ENCODE data around the gene B4GALNT2.

B4GALNT2 gene

GRCh38 chr17:49213399-49213798 lies 80.8 kb downstream of the B4GALNT2 start:
- TF ChIP-seq Cebpa-rat (IDR thresholded peaks at IDR 0.05) = no peak
- Histone ChIP-seq H3K4me3 (no peak overlapping the region; a peak in 1 of 20 replicates), H3K27me3 (no peaks in the 10 kb centered on the region), H3K4me2 (peak overlapping the region; percentile 79 to 99 (median 95)), H3K27ac (no peak overlapping the region), H4K20me1 (no peaks in the 10 kb centered on the region), H3K9me3 (replicated peaks in 1 of 11) (no peaks in the 10 kb centered on the region), H3K36me3 (peaks cover 0 to 4% (median 0%) of the 10 kb centered on the region in 11 experiments; a peak in 1 of 22 replicates), H3K9ac (no peak overlapping the region), H3K4me1 (peaks cover 97 to 100% (median 100%) of the 10 kb centered on the region in 10 experiments)

GRCh38 chr17:49213847-49214246 lies 81.3 kb downstream of the B4GALNT2 start:
- Histone ChIP-seq H4K20me1 (no peaks in the 10 kb centered on the region), H3K36me3 (peaks cover 0 to 4% (median 0%) of the 10 kb centered on the region in 11 experiments; a peak in 1 of 22 replicates), H3K4me2 (peak overlapping the region; percentile 79 to 99 (median 95)), H3K9me3 (replicated peaks in 1 of 11) (no peaks in the 10 kb centered on the region), H3K27ac (0 out of 22 replicates have a peak overlapping the region, but pooled peaks of 1 of the 11 experiments have one; percentile 6), H3K9ac (no peak overlapping the region), H3K27me3 (no peaks in the 10 kb centered on the region), H3K4me3 (no peak overlapping the region), H3K4me1 (peaks cover 99 to 100% (median 100%) of the 10 kb centered on the region in 10 experiments)
- no peak for TF ChIP-seq Cebpa-rat (IDR thresholded peaks at IDR 0.05)

GRCh38 chr17:49214676-49215360 lies 82.2 kb downstream of the B4GALNT2 start:
- Histone ChIP-seq H4K20me1 (no peaks in the 10 kb centered on the region), H3K27ac (peak overlapping the region in 5 of 11 experiments; percentile 55 to 90 (median 89); a peak in 6 of 22 replicates), H3K27me3 (no peaks in the 10 kb centered on the region), H3K4me2 (peak overlapping the region; percentile 86 to 99 (median 95); a peak in 17 of 22 replicates), H3K9ac (peak overlapping the region in 2 of 11 experiments; percentile 3 to 28; a peak in 2 of 22 replicates), H3K9me3 (replicated peaks in 1 of 11) (no peaks in the 10 kb centered on the region), H3K36me3 (peaks cover 0 to 9% (median 0%) of the 10 kb centered on the region in 11 experiments; a peak in 4 of 22 replicates), H3K4me3 (no peak overlapping the region), H3K4me1 (peaks cover 98 to 100% (median 100%) of the 10 kb centered on the region in 10 experiments)
- no peak for TF ChIP-seq Cebpa-rat (IDR thresholded peaks at IDR 0.05)

- H3K9ac ChIP-seq = peak overlapping the region in 7 of 11 experiments; percentile 26 to 58 (median 48); a peak in 12 of 22 replicates
- no peaks in the 10 kb centered on the region for H3K9me3 ChIP-seq (replicated peaks in 1 of 11)
- peaks cover 81 to 90% (median 89%) of the 10 kb centered on the region in 10 experiments for H3K4me1 ChIP-seq
- TF ChIP-seq Cebpa-rat (IDR thresholded peaks at IDR 0.05) = no peak
- H3K36me3 ChIP-seq = peaks cover 0 to 18% (median 0%) of the 10 kb centered on the region in 11 experiments; a peak in 5 of 22 replicates
- peak overlapping the region in 5 of 10 experiments; percentile 6 to 36 (median 27); a peak in 4 of 20 replicates for H3K4me3 ChIP-seq
- peak overlapping the region; percentile 86 to 99 (median 95) for H3K4me2 ChIP-seq
- no peaks in the 10 kb centered on the region for H4K20me1 ChIP-seq
- peaks cover 0 to 2% (median 0%) of the 10 kb centered on the region in 11 experiments; a peak in 4 of 22 replicates for H3K27me3 ChIP-seq
- peak overlapping the region in 10 of 11 experiments; percentile 8 to 90 (median 65); a peak in 18 of 22 replicates for H3K27ac ChIP-seq
Measured at GRCh38 chr17:49216482-49216881, 83.9 kb downstream of the B4GALNT2 start.

- peak overlapping the region in 10 of 11 experiments; percentile 8 to 90 (median 75); a peak in 17 of 22 replicates for H3K27ac ChIP-seq
- peak overlapping the region in 5 of 10 experiments; percentile 6 to 59 (median 27); a peak in 3 of 20 replicates for H3K4me3 ChIP-seq
- no peaks in the 10 kb centered on the region for H3K9me3 ChIP-seq (replicated peaks in 1 of 11)
- H4K20me1 ChIP-seq = 0 out of 22 replicates have a peak, but pooled peaks cover 0 to under 1% (median 0%) of the 10 kb centered on the region in 11 experiments
- H3K9ac ChIP-seq = peak overlapping the region in 6 of 11 experiments; percentile 14 to 58 (median 49); a peak in 9 of 22 replicates
- peaks cover 0 to 24% (median 0%) of the 10 kb centered on the region in 11 experiments; a peak in 9 of 22 replicates for H3K36me3 ChIP-seq
- peak overlapping the region; percentile 86 to 99 (median 95) for H3K4me2 ChIP-seq
- TF ChIP-seq Cebpa-rat (IDR thresholded peaks at IDR 0.05) = no peak
- H3K4me1 ChIP-seq = peaks cover 75 to 84% (median 82%) of the 10 kb centered on the region in 10 experiments
- H3K27me3 ChIP-seq = peaks cover 2 to 9% (median 5%) of the 10 kb centered on the region in 11 experiments; a peak in 21 of 22 replicates
Measured at GRCh38 chr17:49216953-49217650, 84.5 kb downstream of the B4GALNT2 start.

GRCh38 chr17:49217651-49218413 lies 85.3 kb downstream of the B4GALNT2 start:
- Histone ChIP-seq H3K4me3 (peak overlapping the region in 8 of 10 experiments; percentile 16 to 59 (median 32); a peak in 9 of 20 replicates), H4K20me1 (0 out of 22 replicates have a peak, but pooled peaks cover 0 to 6% (median 0%) of the 10 kb centered on the region in 11 experiments), H3K9ac (peak overlapping the region in 10 of 11 experiments; percentile 21 to 77 (median 64); a peak in 18 of 22 replicates), H3K27ac (peak overlapping the region in 10 of 11 experiments; percentile 49 to 90 (median 80); a peak in 20 of 22 replicates), H3K4me2 (peak overlapping the region; percentile 86 to 99 (median 95)), H3K27me3 (peaks cover 9 to 16% (median 12%) of the 10 kb centered on the region in 11 experiments), H3K36me3 (peaks cover 0 to 31% (median 0%) of the 10 kb centered on the region in 11 experiments; a peak in 9 of 22 replicates), H3K9me3 (replicated peaks in 1 of 11) (no peaks in the 10 kb centered on the region), H3K4me1 (peaks cover 68 to 79% (median 75%) of the 10 kb centered on the region in 10 experiments)
- TF ChIP-seq Cebpa-rat (IDR thresholded peaks at IDR 0.05) = no peak

GRCh38 chr17:49218941-49219913 lies 86.7 kb downstream of the B4GALNT2 start:
- TF ChIP-seq Cebpa-rat (IDR thresholded peaks at IDR 0.05) = no peak
- Histone ChIP-seq H3K27ac (peak overlapping the region in 9 of 11 experiments; percentile 35 to 90 (median 82); a peak in 17 of 22 replicates), H3K9ac (peak overlapping the region in 8 of 11 experiments; percentile 32 to 77 (median 64); a peak in 14 of 22 replicates), H4K20me1 (peaks cover 0 to 14% (median 7%) of the 10 kb centered on the region in 11 experiments; a peak in 10 of 22 replicates), H3K4me1 (peaks cover 63 to 79% (median 74%) of the 10 kb centered on the region in 10 experiments), H3K4me3 (peak overlapping the region in 7 of 10 experiments; percentile 9 to 59 (median 35); a peak in 8 of 20 replicates), H3K4me2 (peak overlapping the region; percentile 86 to 99 (median 95)), H3K36me3 (peaks cover 0 to 33% (median 0%) of the 10 kb centered on the region in 11 experiments; a peak in 9 of 22 replicates), H3K9me3 (replicated peaks in 1 of 11) (no peaks in the 10 kb centered on the region), H3K27me3 (peaks cover 23 to 30% (median 26%) of the 10 kb centered on the region in 11 experiments)
